Glomerular visceral epithelial cell (primary cell): Measurements from ENCODE around the gene RAB28.

Experiments
- DNase-seq: peaks from one replicate; pipeline ENCODE4 v3.0.0-alpha.2; 2016; ENCODE audit errors: extremely low spot score

The RAB28 gene

GRCh38 chr4:13509442-13509841 is 25.3 kb upstream of the RAB28 start:
- DNase-seq = no peak

- DNase-seq = no peak
These were observed 20.2 kb upstream of the RAB28 start for GRCh38 chr4:13504374-13504773.

- no peak for DNase-seq
These were observed 14.3 kb upstream of the RAB28 start for GRCh38 chr4:13498469-13498868.

GRCh38 chr4:13496605-13497004 is 12.5 kb upstream of the RAB28 start:
- DNase-seq = no peak

GRCh38 chr4:13495753-13496152 is 11.6 kb upstream of the RAB28 start:
- DNase-seq = no peak

- no peak for DNase-seq
These were observed 9.7 kb upstream of the RAB28 start for GRCh38 chr4:13493793-13494192.

GRCh38 chr4:13492747-13493146 is 8.6 kb upstream of the RAB28 start:
- no peak for DNase-seq

- no peak for DNase-seq
These were observed 645 bp upstream of the RAB28 start for GRCh38 chr4:13484749-13485221.

- DNase-seq = peak; percentile 73
These were observed 395 bp downstream of the RAB28 start for GRCh38 chr4:13483768-13484121.

GRCh38 chr4:13483136-13483767 is 888 bp downstream of the RAB28 start:
- DNase-seq = peak; percentile 5

GRCh38 chr4:13481569-13481968 is 2.6 kb downstream of the RAB28 start:
- DNase-seq = peak; percentile 7

GRCh38 chr4:13478707-13479106 is 5.4 kb downstream of the RAB28 start:
- DNase-seq = no peak

- DNase-seq = no peak
These were observed 6.0 kb downstream of the RAB28 start for GRCh38 chr4:13478131-13478530.

- no peak for DNase-seq
These were observed 7.2 kb downstream of the RAB28 start for GRCh38 chr4:13476915-13477314.

- no peak for DNase-seq
These were observed 8.0 kb downstream of the RAB28 start for GRCh38 chr4:13476152-13476551.

GRCh38 chr4:13471400-13471799 is 12.7 kb downstream of the RAB28 start:
- DNase-seq = no peak

- no peak for DNase-seq
These were observed 13.8 kb downstream of the RAB28 start for GRCh38 chr4:13470379-13470778.

- DNase-seq = no peak
These were observed 19.2 kb downstream of the RAB28 start for GRCh38 chr4:13464973-13465372.

- no peak for DNase-seq
These were observed 19.6 kb downstream of the RAB28 start for GRCh38 chr4:13464543-13464942.

- DNase-seq = no peak
These were observed 22.8 kb downstream of the RAB28 start for GRCh38 chr4:13461191-13461905.

- no peak for DNase-seq
These were observed 28.7 kb downstream of the RAB28 start for GRCh38 chr4:13455411-13455810.

GRCh38 chr4:13454786-13455185 is 29.4 kb downstream of the RAB28 start:
- DNase-seq = no peak

GRCh38 chr4:13452927-13453579 is 31.1 kb downstream of the RAB28 start:
- no peak for DNase-seq
